Measurements from ENCODE around the gene CYFIP1.

DNA sequence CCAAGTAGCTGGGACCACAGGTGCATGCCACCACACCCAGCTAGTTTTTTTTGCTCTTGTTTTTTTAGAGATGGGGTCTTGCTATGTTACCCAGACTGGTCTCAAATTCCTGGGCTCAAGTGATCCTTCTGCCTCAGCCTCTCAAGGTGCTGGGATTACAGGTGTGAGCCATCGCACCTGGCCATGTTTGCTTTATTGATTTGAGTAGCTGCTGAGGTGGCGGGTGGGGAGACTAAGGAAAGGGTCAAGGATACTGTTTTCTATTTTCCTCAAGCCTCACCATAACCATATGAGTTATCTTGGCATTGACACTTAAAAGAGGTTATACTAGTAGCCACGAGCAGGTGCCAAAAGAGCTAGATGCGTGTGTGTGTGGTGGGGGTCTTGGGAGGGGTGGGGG, 39.0 kb downstream of the CYFIP1 start:
- TF ChIP-seq, protein P1, sequence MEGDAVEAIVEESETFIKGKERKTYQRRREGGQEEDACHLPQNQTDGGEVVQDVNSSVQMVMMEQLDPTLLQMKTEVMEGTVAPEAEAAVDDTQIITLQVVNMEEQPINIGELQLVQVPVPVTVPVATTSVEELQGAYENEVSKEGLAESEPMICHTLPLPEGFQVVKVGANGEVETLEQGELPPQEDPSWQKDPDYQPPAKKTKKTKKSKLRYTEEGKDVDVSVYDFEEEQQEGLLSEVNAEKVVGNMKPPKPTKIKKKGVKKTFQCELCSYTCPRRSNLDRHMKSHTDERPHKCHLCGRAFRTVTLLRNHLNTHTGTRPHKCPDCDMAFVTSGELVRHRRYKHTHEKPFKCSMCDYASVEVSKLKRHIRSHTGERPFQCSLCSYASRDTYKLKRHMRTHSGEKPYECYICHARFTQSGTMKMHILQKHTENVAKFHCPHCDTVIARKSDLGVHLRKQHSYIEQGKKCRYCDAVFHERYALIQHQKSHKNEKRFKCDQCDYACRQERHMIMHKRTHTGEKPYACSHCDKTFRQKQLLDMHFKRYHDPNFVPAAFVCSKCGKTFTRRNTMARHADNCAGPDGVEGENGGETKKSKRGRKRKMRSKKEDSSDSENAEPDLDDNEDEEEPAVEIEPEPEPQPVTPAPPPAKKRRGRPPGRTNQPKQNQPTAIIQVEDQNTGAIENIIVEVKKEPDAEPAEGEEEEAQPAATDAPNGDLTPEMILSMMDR (IDR thresholded peaks at IDR 0.05 in 4 of 5, conservative IDR thresholded peaks at IDR 0.05 in 1 of 5): no peak
- no peak for TF ChIP-seq POLR2A (IDR thresholded peaks at IDR 0.05)

Measured in gastrocnemius medialis (tissue), 4 donors.